ENCODE data around the gene F8.
A peak's percentile ranks its signal among the peaks of the same experiment; 100 is the strongest.

Gene F8

DNA sequence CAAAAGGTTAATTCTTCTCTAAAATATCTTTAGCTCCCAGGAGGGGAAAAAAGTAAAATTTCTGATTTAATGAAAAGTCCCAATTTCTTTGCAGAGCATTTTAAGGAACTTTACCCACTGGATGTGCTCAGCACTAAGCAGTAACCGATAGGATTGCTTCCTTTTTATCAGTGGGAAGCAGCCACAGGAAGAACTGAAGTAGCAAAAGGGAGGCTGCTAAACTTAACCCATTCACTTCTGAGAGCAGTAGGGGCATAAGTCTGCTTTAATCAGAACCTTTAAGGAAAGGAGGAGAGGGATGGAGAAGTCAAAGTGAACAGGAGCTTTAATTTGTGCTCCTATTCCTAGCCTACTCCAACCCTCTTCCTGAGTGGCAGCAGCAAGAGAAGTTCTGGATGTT is at the start of gene F8:
F8 (minus strand) TSS at position 139 of the 400 bp plus-strand sequence. CDS start 171 bp downstream, outside the sequence.
- no peak for DNase-seq

- DNase-seq = no peak
Measured at GRCh38 chrX:155071694-155072280, 49.3 kb upstream of the F8 start.

- peak; percentile 49 for DNase-seq
Measured at GRCh38 chrX:155070975-155071693, 48.6 kb upstream of the F8 start, which contains the start of the genes BRCC3, CMC4 and MTCP1. TSS of gene BRCC3 (plus strand) at chrX:155071508. CDS start at chrX:155071528, 20 bp downstream. TSS of gene CMC4 (minus strand) at chrX:155071136. CDS start at chrX:155064023, 7,113 bp downstream. TSS of gene MTCP1 (minus strand) at chrX:155071136. CDS start at chrX:155066010, 5,126 bp downstream.

- no peak for DNase-seq
Measured at GRCh38 chrX:155070663-155070974, 48.1 kb upstream of the F8 start.

DNA sequence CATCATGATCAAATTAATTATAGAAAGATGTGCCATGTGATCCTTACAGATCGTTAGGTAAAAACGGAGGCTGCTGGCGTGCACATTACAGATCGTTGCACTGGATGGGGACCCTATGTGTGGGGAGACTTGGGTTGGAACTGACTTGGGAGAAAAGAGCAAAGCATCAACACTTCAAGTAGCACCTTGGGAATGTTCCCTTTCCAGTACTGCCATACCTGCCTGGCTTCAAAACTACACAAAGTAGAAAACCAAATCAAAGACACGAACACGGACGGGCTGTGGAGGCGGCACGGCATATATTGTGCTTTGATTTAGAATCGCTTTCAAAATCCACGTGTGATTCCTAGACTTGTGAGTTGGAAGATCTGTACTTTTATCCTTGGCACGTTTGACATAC is 47.5 kb upstream of the F8 start:
- no peak for DNase-seq

DNA sequence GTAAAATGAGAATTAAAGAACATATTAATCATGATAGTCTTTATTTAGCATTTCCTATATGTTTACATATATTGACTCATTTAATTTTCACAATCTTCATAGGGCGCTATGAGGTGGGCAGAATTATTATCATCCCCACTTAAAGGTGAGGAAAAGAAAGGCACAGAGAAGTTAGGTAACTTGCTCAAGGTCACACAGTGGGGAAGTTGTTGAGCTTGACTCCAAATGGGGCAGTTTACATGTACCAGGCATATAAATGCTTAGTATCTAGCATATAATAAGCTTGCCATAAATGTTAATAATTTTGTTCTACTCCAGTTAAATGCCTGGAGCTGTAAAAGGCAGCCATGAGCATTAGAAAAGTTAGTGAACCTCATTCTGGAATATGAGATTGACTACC is 46.9 kb upstream of the F8 start:
- no peak for DNase-seq

GRCh38 chrX:155068165-155068564 is 45.6 kb upstream of the F8 start:
- DNase-seq = no peak

GRCh38 chrX:155065035-155065734 is 42.7 kb upstream of the F8 start:
- DNase-seq = no peak

DNA sequence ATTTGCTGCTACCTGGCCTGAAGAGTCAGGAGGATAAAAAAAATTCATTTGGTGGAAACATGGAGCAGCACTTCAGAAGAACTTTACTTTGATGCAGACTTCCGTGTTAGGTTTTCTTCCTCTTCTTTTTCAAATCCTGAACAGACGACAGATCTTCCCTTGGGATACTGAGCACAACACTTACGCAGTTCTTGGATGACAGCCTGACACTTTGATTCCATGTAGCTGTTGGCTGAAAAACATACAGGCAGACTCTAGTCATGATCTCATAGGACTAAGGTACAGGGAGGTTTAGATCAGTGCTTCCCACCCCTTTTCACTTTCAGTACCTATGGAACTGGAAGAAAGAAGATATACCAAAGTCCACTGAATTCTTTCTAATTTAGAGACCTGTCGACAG is 39.2 kb upstream of the F8 start:
- no peak for DNase-seq

DNA sequence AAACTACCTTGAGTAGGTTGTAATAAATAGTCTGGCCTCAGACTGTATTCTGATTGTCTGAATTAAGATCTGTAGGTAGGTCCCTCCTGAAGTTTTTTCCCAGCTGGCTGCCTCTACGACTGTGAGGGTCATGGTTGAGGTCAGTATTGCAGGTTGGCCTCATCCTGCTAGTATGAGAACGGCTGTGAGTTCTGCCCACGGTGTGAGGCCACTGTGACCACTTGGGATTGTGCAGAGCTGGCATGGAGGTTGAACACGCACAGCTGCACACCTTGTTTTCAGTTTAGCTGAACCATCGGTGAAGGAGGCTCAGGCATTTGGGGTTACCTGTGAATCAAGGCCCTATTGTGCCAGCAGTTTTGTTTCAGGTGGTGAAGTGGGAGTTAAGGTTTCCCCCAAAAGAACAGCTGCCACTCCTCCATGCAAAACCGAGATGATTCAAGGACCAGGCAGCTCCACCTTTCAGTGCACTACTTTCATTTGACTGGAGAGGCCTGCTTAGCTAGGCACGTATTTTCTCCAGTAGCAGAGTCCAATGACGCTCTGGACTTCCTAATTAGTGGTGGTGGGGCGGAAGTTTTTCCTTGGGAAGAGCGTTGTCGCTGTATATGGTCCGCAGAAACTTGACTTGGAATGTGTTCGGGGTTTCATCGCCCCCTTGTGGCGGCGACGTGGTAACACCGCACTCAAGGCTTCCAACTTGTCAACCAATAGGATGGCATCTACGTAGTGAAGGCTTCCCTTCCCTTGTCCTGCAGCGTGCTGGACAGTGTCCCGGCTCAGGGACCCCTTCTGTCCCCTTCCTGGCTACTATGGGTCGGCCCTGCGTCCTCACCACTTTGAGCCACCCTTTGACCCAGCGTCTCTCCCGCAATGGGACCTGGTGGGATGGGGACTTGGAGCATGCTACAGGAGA is 34.6 kb upstream of the F8 start:
- no peak for DNase-seq

GRCh38 chrX:155056471-155056870 is 33.9 kb upstream of the F8 start:
- DNase-seq = no peak

DNA sequence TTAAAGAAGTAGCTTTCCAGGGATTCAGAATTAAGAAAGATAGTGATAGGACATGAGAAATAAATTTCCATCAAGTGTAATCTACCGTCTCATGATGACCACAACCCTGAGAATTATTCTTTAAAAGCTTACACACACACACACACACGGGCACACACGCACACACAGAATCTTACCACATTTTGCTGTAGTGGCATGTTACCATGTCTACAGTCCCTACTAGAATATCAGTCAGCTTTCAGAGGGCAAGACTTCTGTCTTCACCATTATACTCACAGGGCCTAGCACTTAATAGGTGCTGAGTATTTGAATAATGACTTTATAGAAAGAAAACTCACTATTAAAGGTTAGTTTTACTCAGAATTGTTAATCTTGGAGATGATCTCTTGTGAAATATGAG is 33.0 kb upstream of the F8 start:
- DNase-seq = no peak

- DNase-seq = no peak
Measured at GRCh38 chrX:155054255-155054654, 31.7 kb upstream of the F8 start.

DNA sequence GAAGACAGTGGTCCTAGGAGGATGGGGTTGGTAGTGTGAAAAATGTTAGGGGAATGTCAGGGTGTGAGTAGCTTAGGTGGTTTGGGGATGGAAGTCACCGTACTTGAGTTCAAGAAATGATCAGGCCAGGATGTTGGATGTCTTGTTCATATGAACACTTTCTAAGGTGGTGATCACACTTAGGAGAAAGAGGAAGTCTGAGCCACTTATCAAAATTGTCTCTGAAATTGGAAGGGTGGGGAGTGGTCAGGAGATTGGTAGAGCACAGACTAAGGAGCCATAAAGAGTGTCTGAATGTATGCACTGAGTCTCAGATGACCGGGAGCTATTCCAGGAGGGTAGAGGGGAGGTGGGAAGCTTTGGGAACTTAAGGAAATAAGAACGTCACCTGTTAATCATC is 31.1 kb upstream of the F8 start:
- no peak for DNase-seq

GRCh38 chrX:155052738-155053498 is 30.4 kb upstream of the F8 start:
- DNase-seq = no peak

GRCh38 chrX:155048977-155049619 is 26.6 kb upstream of the F8 start:
- DNase-seq = no peak

DNA sequence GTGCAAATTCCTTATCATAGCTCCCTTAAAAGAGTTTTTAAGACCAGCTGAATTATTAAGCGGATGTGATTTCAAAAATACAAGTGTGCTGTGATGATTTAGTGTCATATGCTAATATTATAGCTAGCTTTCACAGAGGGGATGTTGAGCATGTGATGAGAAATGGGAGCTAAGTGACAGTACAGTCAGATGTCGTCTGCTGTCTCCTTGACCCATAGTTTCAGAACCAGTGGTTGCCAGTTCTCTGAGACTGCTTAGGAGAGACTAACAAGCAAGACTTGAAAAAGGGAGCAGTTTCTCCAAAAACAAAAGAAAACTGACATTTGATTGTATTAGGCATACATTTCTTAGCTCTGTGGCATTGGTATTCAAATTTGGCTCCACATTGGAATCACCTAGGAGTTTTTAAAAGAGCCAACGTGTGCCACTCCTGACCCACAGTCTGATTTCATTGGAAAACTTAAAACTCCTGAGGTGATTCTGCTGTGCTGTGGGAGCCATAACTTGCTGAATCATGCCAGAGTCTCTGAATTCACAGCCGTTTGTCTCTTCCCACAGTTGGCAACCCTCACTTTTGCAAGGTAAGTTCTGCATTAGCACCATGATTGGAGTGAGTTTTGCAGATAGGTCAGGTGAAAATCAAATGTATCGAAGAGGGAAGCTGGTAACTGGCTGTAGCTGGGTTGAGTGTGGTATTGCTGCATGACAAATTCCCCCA is 24.4 kb upstream of the F8 start:
- no peak for DNase-seq

GRCh38 chrX:155046129-155046810 is 23.7 kb upstream of the F8 start:
- DNase-seq = no peak

DNA sequence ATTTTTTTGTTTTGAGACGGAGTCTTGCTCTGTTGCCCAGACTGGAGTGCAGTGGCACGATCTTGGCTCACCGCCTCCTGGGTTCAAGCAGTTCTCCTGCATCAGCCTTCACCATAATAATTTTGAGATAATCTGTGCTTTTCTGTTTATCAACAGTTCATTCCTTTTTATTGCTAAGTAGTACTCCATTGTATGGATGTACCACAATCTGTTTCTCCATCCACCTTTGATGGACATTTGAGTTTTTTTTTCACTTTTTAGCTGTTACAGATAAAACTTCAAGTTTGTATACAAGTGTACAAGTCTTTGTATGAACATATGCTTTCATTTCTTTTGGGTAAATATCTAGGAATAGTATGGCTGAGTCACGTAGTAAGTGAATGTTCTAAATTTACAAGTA is 13.2 kb upstream of the F8 start:
- no peak for DNase-seq

DNA sequence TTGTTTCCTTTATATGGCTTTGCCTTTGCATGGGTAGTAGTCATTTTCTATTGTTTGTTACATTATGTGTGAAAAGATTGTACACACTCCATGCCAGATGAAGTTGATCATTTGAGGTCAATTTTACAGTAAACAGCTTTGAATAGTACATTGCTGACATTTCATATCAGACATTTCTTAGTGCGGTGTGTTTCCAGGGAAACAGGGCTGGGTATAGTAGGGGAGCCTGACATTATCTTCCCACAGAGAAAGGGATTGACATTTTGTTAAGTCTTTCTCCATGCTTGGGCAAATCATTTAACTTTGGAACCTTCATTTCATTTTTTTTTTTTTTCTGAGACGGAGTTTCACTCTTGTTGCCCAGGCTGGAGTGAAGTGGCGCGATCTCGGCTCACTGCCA is 9.1 kb upstream of the F8 start:
- DNase-seq = no peak

Measured in NCI-H1417 treated with DMSO at 0.1 percent for 48 hours (cell line).